BJ (cell line): ENCODE measurements around the gene OBSCN. TPM values are rescaled to one million over a fixed set of nuclear protein-coding genes. Genes with fewer than 3 reads are reported as not detected.

Experiments used
- CTCF ChIA-PET: fragments of 350-600 bp; formaldehyde crosslinking; extraction: SDS; loops from one replicate; lab custom pipeline; 2021; ENCODE audit warnings: antibody characterized with exemption, inconsistent platforms; lab: Yijun Ruan, JAX
- POLR2A ChIA-PET: fragments of 300-600 bp; sonication (Branson Sonifier 250); formaldehyde crosslinking; extraction: SDS; loops from one replicate; lab custom pipeline; 2021; ENCODE audit warnings: antibody characterized with exemption; lab: Charles Lee
- DNase-seq: peaks from one replicate; pipeline ENCODE4 v3.0.0-alpha.2; 2011; ENCODE audit warnings: low read depth
- H3K27me3 ChIP-seq: 2 replicates; pipeline ENCODE4 v1.6.0; 2011; ENCODE audit warnings: low read length; ENCODE audit not compliant: control insufficient read depth, insufficient read depth
- H3K36me3 ChIP-seq: 2 replicates; pipeline ENCODE4 v1.5.1; 2011; ENCODE audit warnings: low read length; ENCODE audit not compliant: control insufficient read depth, insufficient read depth
- H3K4me3 ChIP-seq: 2 replicates; pipeline ENCODE4 v1.5.1; 2011; ENCODE audit warnings: low read depth, mild to moderate bottlenecking, control low read depth, low read length
- CTCF ChIP-seq: IDR thresholded peaks from 2 replicates; pipeline ENCODE4 v1.5.1; 2011; ENCODE audit warnings: low read depth, mild to moderate bottlenecking, control low read depth, inconsistent platforms, low read length, moderate library complexity; ENCODE audit not compliant: insufficient read depth
- polyA plus RNA-seq: library from polyadenylated mRNA; depleted of rRNA; stranded (reverse); fragments of >200 nt; gene quantifications from 2 replicates; pipeline ENCODE4 v1.2.3, GENCODE V29; 2011

OBSCN gene
- polyA plus RNA-seq, 1 experiment = 2.9 TPM

DNA sequence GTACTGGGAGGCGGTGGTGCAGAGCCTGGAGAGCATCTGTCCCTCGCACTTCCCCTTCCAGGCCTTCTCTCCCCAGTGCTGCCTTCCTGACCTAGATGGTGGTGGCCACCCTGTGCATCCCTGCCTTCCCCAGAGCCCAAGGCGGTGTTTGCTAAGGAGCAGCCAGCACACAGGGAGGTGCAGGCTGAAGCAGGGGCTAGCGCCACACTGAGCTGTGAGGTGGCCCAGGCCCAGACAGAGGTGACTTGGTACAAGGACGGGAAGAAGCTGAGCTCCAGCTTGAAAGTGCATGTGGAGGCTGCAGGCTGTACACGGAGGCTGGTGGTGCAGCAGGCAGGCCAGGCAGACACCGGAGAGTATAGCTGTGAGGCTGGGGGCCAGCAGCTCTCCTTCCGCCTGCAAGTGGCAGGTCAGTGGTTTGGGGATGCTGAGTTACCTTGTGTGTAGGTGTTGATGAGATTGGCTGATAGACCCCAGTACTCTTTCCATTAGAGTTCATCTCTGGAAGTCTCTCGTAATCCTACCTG, 51.6 kb downstream of the OBSCN start:
- POLR2A ChIA-PET = no interaction called here
- no peaks in the 10 kb centered on the region for H3K27me3 ChIP-seq
- no peak for DNase-seq
- no peak for TF ChIP-seq CTCF
- CTCF ChIA-PET = interaction anchor here (1.2 kb wide), 1 partner anchor 9 kb away, joined by 3 read pairs; no protein-coding TSS in a partner anchor
- no peak overlapping the region for H3K4me3 ChIP-seq
- H3K36me3 ChIP-seq = peaks cover 5% of the 10 kb centered on the region

DNA sequence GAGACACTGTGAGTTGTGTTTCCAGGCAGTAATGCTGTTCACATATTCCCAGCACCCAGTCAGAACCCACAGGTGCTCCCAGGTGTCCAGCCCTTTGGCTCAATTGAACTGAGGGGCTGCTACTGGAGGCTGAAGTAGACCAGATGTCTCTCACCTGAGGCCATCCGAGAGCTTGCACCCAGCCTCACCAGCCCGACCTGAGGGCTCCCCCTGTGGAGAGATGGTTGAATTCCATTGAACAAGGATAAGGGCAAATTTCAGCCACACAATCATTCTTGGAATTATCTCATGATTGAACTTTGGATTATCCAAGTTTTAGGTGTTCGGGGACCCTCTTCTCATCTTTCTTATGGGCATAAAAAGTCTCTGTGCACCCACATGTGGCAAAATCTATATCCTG, 52.1 kb downstream of the OBSCN start:
- no peak for DNase-seq
- Histone ChIP-seq H3K27me3 (no peaks in the 10 kb centered on the region), H3K36me3 (peaks cover 5% of the 10 kb centered on the region), H3K4me3 (no peak overlapping the region)
- 0 out of 2 replicates have a peak, but pooled peaks have one; percentile 6 for TF ChIP-seq CTCF
- ChIA-PET POLR2A (no interaction called here), CTCF (interaction anchor here (1.2 kb wide), 1 partner anchor 8 kb away, joined by 3 read pairs; no protein-coding TSS in a partner anchor)

GRCh38 chr1:228261706-228262105, 53.9 kb downstream of the OBSCN start:
- TF ChIP-seq CTCF = no peak
- Histone ChIP-seq H3K36me3 (peaks cover 4% of the 10 kb centered on the region), H3K27me3 (no peaks in the 10 kb centered on the region), H3K4me3 (no peak overlapping the region)
- ChIA-PET POLR2A (no interaction called here), CTCF (interaction anchor here (1.2 to 1.4 kb wide), 2 partner anchors 97 to 132 kb away, joined by 3 to 5 read pairs; no protein-coding TSS in a partner anchor)
- DNase-seq = no peak

GRCh38 chr1:228262475-228262874, 54.6 kb downstream of the OBSCN start:
- CTCF ChIA-PET = interaction anchor here (0.9 to 1.4 kb wide), 3 partner anchors 26 to 131 kb away, joined by 3 to 5 read pairs (median 3); no protein-coding TSS in a partner anchor
- no peak for DNase-seq
- Histone ChIP-seq H3K4me3 (no peak overlapping the region), H3K36me3 (peaks cover 4% of the 10 kb centered on the region), H3K27me3 (no peaks in the 10 kb centered on the region)
- TF ChIP-seq CTCF = no peak
- POLR2A ChIA-PET = no interaction called here

DNA sequence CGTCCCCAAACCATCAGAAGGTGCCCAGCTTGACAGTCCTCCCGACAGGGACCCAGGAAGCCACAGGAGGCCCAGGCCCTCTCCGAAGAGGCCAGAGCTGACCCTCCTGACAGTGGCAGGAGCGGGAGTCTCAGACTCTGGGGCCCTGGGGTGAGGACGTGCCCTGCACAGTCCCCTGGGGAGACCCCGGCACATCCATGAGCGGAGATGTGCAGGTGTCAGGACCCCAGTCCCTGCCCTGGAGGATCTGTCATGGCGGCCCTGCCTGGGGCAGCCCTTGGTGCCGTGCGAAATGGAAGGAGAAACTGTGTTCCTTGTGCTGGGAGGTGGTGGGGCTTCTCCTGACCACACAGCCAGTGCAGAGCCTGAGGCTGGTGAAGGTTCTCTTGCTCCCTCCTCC, 55.8 kb downstream of the OBSCN start:
- H3K27me3 ChIP-seq = no peaks in the 10 kb centered on the region
- no peak overlapping the region for H3K4me3 ChIP-seq
- no peak for DNase-seq
- peaks cover 5% of the 10 kb centered on the region for H3K36me3 ChIP-seq
- TF ChIP-seq CTCF = no peak
- POLR2A ChIA-PET = no interaction called here
- CTCF ChIA-PET = interaction anchor here (1.1 kb wide), 1 partner anchor 36 kb away, joined by 4 read pairs; no protein-coding TSS in a partner anchor
